Heart right ventricle (tissue), 16 donors: Measurements from ENCODE around the gene ABHD4. TPM values are rescaled to one million over a fixed set of nuclear protein-coding genes. Genes with fewer than 3 reads are reported as not detected.

ENCODE experiments used
- ATAC-seq, 8 donors: fragments of 200-7000 bp; cut with Tn5 transposase; one replicate each; pipeline ENCODE4 v1.9.1; 2020; ENCODE audit warnings: mild to moderate bottlenecking in 8 of 8, moderate library complexity in 8 of 8, moderate number of reproducible peaks in 1 of 8
- DNase-seq, 2 donors: peaks; one replicate each; pipeline ENCODE4 v3.0.0-alpha.2; 2020
- H3K27ac ChIP-seq, 10 donors: fragments of 200-600 bp; sonication (generic) in 2 of 10; one replicate each; pipeline versions ENCODE4 v1.5.0 to v1.8.0; 2020 to 2022; ENCODE audit warnings: mild to moderate bottlenecking in 3 of 10
- H3K27me3 ChIP-seq, 7 donors: fragments of 200-600 bp; one replicate each; pipeline ENCODE4 v1.8.0; 2021 to 2022; ENCODE audit warnings: mild to moderate bottlenecking in 2 of 7
- H3K36me3 ChIP-seq, 9 donors: fragments of 200-600 bp; sonication (generic) in 1 of 9; one replicate each; pipeline versions ENCODE4 v1.5.0 to v1.8.0; 2020 to 2022; ENCODE audit warnings: mild to moderate bottlenecking in 2 of 9
- H3K4me1 ChIP-seq, 9 donors: fragments of 200-600 bp; sonication (generic) in 1 of 9; one replicate each; pipeline versions ENCODE4 v1.5.0 to v1.8.0; 2020 to 2022; ENCODE audit warnings: mild to moderate bottlenecking in 4 of 9
- H3K4me3 ChIP-seq, 10 donors: fragments of 200-600 bp; sonication (generic) in 2 of 10; one replicate each; pipeline versions ENCODE4 v1.5.0 to v1.8.0; 2020 to 2022; ENCODE audit warnings: mild to moderate bottlenecking in 7 of 10, moderate library complexity in 2 of 10
- H3K9me3 ChIP-seq, 11 donors: fragments of 200-600 bp in 10 of 11; sonication (generic) in 2 of 11; one replicate each; pipeline versions ENCODE4 v1.5.0 to v1.8.0; 2013 to 2022; ENCODE audit warnings: mild to moderate bottlenecking in 2 of 11, control low read depth in 1 of 11, moderate library complexity in 1 of 11
- WGBS, 2 donors: extraction: QIAGEN DNeasy Blood & Tissue Kit; methylation state at CpG; one replicate each; pipeline ENCODE4 v1.1.7; 2013; ENCODE audit warnings: inconsistent platforms in 1 of 2; 5-methylcytosine and 5-hydroxymethylcytosine counted together
- intact Hi-C, 10 donors: fragments of 100-400 bp; cut with DNase I; formaldehyde crosslinking; loops; one replicate each; pipeline versions ENCODE4 v1.11.1 to v1.14.2; 2022
- polyA plus RNA-seq, 2 donors: library from polyadenylated mRNA; stranded (reverse); fragments of 200-250 nt; gene quantifications; one replicate each; pipeline ENCODE4 v1.2.3, GENCODE V29; 2013
- total RNA-seq, 10 donors: library from RNA; stranded (reverse); fragmentation: NEBNext Ultra II Directional in 3 of 10; extraction: Animal tissue kit (Norgen Biotek cat#: 25700) in 3 of 10; gene quantifications; one replicate each; pipeline versions ENCODE4 v1.2.1 to v1.2.4, GENCODE V29; 2021 to 2023
- TF ChIP-seq, protein P1 (sequence below), 9 donors: fragments of 200-600 bp; sonication (generic) in 2 of 9; IDR thresholded peaks; one replicate each; pipeline versions ENCODE4 v1.5.0 to v1.8.0; 2021 to 2022; ENCODE audit warnings: antibody characterized with exemption in 9 of 9, mild to moderate bottlenecking in 5 of 9, moderate library complexity in 1 of 9
- donor health status: Arrhythmogenic right ventricular cardiomyopathy.
- donor health status: ischemic (EF 13 %, LVEDD 7.1; RV severe dilation, severe dysfunction).
- donor health status: healthy with polysubstance abuse.
- donor health status: DM: no; HTN: yes; CAD: no.
- donor health status: DM: no; HTN: no; CAD: no.
- donor health status: ischemic (EF 25% LVEDD 6.9; RV normal size, moderate dysfunction).
- donor health status: ischemic (EF 25% LVEDD 5.7; RV mildly dilated, moderate dysfunction).
- donor health status: healthy.
- donor health status: DM: yes; HTN: yes; CAD: no.
- donor health status: Ischemic cardiomyopathy.
- donor health status: ischemic (EF 35%, LVEDD 5.7; RV mildly dilated, moderate dysfunction).
- donor health status: nonischemic (EF 11% LVEDD 7.7; RV severe dilation, severe dysfunction).
- donor health status: DM: yes; HTN: yes; CAD: no.
- donor health status: PGD.
- donor health status: ischemic (EF 29% LVEDD 5.4; RV normal size, mild dysfunction).
- donor health status: nonischemic (EF 23%, LVEDD 6.1; RV moderate dilation, normal function).

ABHD4 gene
- total and polyA plus RNA-seq, 12 donors, result 13.7 to 35.7 (median 20.8) TPM

GRCh38 chr14:22560662-22561365, 37.3 kb upstream of the ABHD4 start:
- Histone ChIP-seq H3K4me1 (peaks cover 8 to 98% (median 36%) of the 10 kb centered on the region in 9 donors), H3K27ac (peak overlapping the region in 3 of 10 donors; percentile 4 to 91 (median 17)), H3K27me3 (no peaks in the 10 kb centered on the region), H3K36me3 (peaks cover 0 to 36% (median 9%) of the 10 kb centered on the region in 9 donors), H3K9me3 (no peaks in the 10 kb centered on the region), H3K4me3 (no peak overlapping the region)
- intact Hi-C loops, result loop anchor here in 3 of 10 donors (2.0 to 10.0 kb wide), 5 partner anchors 28 to 424 kb away; partner anchors contain the start of genes AJUBA (in 1 of the 3), DAD1 (in 1 of the 3), OXA1L (in 1 of the 3) and SLC7A7 (in 1 of the 3)
- DNase-seq (no peak), ATAC-seq (no peak)
- TF ChIP-seq, protein P1, sequence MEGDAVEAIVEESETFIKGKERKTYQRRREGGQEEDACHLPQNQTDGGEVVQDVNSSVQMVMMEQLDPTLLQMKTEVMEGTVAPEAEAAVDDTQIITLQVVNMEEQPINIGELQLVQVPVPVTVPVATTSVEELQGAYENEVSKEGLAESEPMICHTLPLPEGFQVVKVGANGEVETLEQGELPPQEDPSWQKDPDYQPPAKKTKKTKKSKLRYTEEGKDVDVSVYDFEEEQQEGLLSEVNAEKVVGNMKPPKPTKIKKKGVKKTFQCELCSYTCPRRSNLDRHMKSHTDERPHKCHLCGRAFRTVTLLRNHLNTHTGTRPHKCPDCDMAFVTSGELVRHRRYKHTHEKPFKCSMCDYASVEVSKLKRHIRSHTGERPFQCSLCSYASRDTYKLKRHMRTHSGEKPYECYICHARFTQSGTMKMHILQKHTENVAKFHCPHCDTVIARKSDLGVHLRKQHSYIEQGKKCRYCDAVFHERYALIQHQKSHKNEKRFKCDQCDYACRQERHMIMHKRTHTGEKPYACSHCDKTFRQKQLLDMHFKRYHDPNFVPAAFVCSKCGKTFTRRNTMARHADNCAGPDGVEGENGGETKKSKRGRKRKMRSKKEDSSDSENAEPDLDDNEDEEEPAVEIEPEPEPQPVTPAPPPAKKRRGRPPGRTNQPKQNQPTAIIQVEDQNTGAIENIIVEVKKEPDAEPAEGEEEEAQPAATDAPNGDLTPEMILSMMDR (IDR thresholded peaks at IDR 0.05), result no peak
- WGBS, 2 donors, result 74 to 76% methylated on average over 13 of the region's 13 CpGs

DNA sequence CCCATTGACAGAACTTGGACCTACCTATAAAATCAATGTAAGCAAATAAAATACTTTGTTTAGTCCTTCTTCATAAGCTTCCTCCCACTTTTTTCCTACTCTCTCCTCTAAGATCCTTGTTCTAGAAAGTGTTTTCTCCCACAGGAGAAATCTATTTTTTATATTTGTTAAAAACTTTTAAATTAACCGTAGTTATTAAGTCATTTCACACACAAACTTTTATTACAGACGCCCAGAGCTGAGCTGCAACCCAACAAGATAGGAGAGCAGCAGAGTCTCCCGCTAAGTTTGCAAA, 36.8 kb upstream of the ABHD4 start:
- H3K36me3 ChIP-seq, result peaks cover 0 to 41% (median 9%) of the 10 kb centered on the region in 9 donors
- ATAC-seq, result no peak
- H3K27me3 ChIP-seq, result no peaks in the 10 kb centered on the region
- TF ChIP-seq, protein P1 (IDR thresholded peaks at IDR 0.05), result no peak
- intact Hi-C loops, result loop anchor here in 3 of 10 donors (2.0 to 10.0 kb wide), 5 partner anchors 27 to 423 kb away; partner anchors contain the start of genes AJUBA (in 1 of the 3), DAD1 (in 1 of the 3), OXA1L (in 1 of the 3) and SLC7A7 (in 1 of the 3)
- no peak for DNase-seq
- WGBS, 2 donors, result 75 to 83% methylated on average over 3 of the region's 3 CpGs
- no peak overlapping the region for H3K4me3 ChIP-seq
- H3K4me1 ChIP-seq, result peaks cover 8 to 98% (median 33%) of the 10 kb centered on the region in 9 donors
- no peaks in the 10 kb centered on the region for H3K9me3 ChIP-seq
- H3K27ac ChIP-seq, result peak overlapping the region in 3 of 10 donors; percentile 4 to 91 (median 17)

- 78 to 82% methylated on average over 11 of the region's 11 CpGs for WGBS, 2 donors
- peak in 1 of 8 donors; percentile 12 for ATAC-seq
- intact Hi-C loops, result loop anchor here in 3 of 10 donors (2.0 to 10.0 kb wide), 5 partner anchors 27 to 423 kb away; partner anchors contain the start of genes AJUBA (in 1 of the 3), DAD1 (in 1 of the 3), OXA1L (in 1 of the 3) and SLC7A7 (in 1 of the 3)
Observed at GRCh38 chr14:22561661-22562579, 36.2 kb upstream of the ABHD4 start.

More at GRCh38 chr14:22561661-22562579, 36.2 kb upstream of the ABHD4 start:
- Histone ChIP-seq H3K4me1 (peaks cover 3 to 98% (median 27%) of the 10 kb centered on the region in 9 donors), H3K27me3 (no peaks in the 10 kb centered on the region), H3K9me3 (no peaks in the 10 kb centered on the region), H3K27ac (peak overlapping the region in 3 of 10 donors; percentile 4 to 91 (median 17)), H3K36me3 (peaks cover 0 to 47% (median 9%) of the 10 kb centered on the region in 9 donors), H3K4me3 (no peak overlapping the region)
- no peak for DNase-seq
- TF ChIP-seq, protein P1 (IDR thresholded peaks at IDR 0.05), result no peak
